Thyroid gland (tissue), 4 donors: Measurements from ENCODE around the gene METTL15. TPM values are rescaled to one million over a fixed set of nuclear protein-coding genes. Genes with fewer than 3 reads are reported as not detected.

Experiments used
- DNase-seq, 2 donors: peaks; one replicate each; pipeline ENCODE4 v3.0.0-alpha.2; 2019
- H3K27ac ChIP-seq, 3 donors: fragments of 200-600 bp; sonication (generic); 1 replicate in 2 of 3; 2 replicates in 1 of 3; pipeline ENCODE4 v1.5.1; 2016 to 2019; ENCODE audit warnings: mild to moderate bottlenecking in 1 of 3, moderate library complexity in 1 of 3
- H3K27me3 ChIP-seq: fragments of 200-600 bp; sonication (generic); one replicate; pipeline ENCODE4 v1.5.1; 2019
- H3K36me3 ChIP-seq, 2 donors: fragments of 200-600 bp; sonication (generic); one replicate each; pipeline ENCODE4 v1.5.1; 2016 to 2019
- H3K4me1 ChIP-seq, 2 donors: fragments of 200-600 bp; sonication (generic); one replicate each; pipeline ENCODE4 v1.5.1; 2017 to 2019
- H3K4me3 ChIP-seq, 3 donors: fragments of 200-600 bp; sonication (generic); replicated peaks in 1 of 3; 1 replicate in 2 of 3; 2 replicates in 1 of 3; pipeline ENCODE4 v1.5.1; 2016; ENCODE audit warnings: mild to moderate bottlenecking in 1 of 3
- H3K9me3 ChIP-seq: fragments of 200-600 bp; sonication (generic); one replicate; pipeline ENCODE4 v1.5.1; 2017
- CTCF ChIP-seq, 6 experiments: fragments of 200-600 bp in 3 of 6; fragments of 450-650 bp in 3 of 6; sonication (generic) in 3 of 6; IDR thresholded peaks; one replicate each; pipeline ENCODE4 v1.5.1; 2016 to 2019; ENCODE audit warnings: antibody characterized with exemption in 6 of 6, mild to moderate bottlenecking in 2 of 6, inconsistent platforms in 1 of 6, moderate library complexity in 1 of 6
- POLR2A ChIP-seq, 2 donors: fragments of 450-650 bp; IDR thresholded peaks; one replicate each; pipeline ENCODE4 v1.6.1; 2017; ENCODE audit warnings: antibody characterized with exemption in 2 of 2, mild to moderate bottlenecking in 2 of 2, moderate library complexity in 1 of 2
- WGBS, 2 donors: methylation state at CpG; one replicate each; pipeline ENCODE4 v1.1.5; 2017; 5-methylcytosine and 5-hydroxymethylcytosine counted together
- intact Hi-C: fragments of 100-400 bp; cut with DNase I; formaldehyde crosslinking; loops from one replicate; pipeline ENCODE4 v1.15.1; 2023
- total RNA-seq, 4 donors: library from RNA; depleted of rRNA; stranded (reverse); fragments of >200 nt; gene quantifications; one replicate each; pipeline ENCODE4 v1.2.3, GENCODE V29; 2016

Gene METTL15
- total RNA-seq, 4 donors from 2014 or later = 13.3 to 40.2 (median 23.4) TPM

- intact Hi-C loops = no loop called here
- Histone ChIP-seq H3K36me3 (no peaks in the 10 kb centered on the region), H3K4me3 (no peak overlapping the region), H3K9me3 (no peaks in the 10 kb centered on the region), H3K4me1 (no peaks in the 10 kb centered on the region), H3K27me3 (no peaks in the 10 kb centered on the region), H3K27ac (no peak overlapping the region)
- TF ChIP-seq CTCF (IDR thresholded peaks at IDR 0.05) = no peak
- no peak for TF ChIP-seq POLR2A (IDR thresholded peaks at IDR 0.05)
- 96 to 98% methylated on average over 5 of the region's 5 CpGs for WGBS, 2 donors
- DNase-seq = no peak
These were observed 31.7 kb downstream of the METTL15 start for GRCh38 chr11:28139841-28140415.

GRCh38 chr11:28140689-28141455, 32.7 kb downstream of the METTL15 start:
- no peak overlapping the region for H3K4me3 ChIP-seq
- TF ChIP-seq CTCF (IDR thresholded peaks at IDR 0.05) = no peak
- no peak for TF ChIP-seq POLR2A (IDR thresholded peaks at IDR 0.05)
- no peak for DNase-seq
- no peaks in the 10 kb centered on the region for H3K36me3 ChIP-seq
- WGBS, 2 donors = 97 to 100% methylated on average over 9 of the region's 9 CpGs
- intact Hi-C loops = no loop called here
- no peak overlapping the region for H3K27ac ChIP-seq
- no peaks in the 10 kb centered on the region for H3K9me3 ChIP-seq
- peaks cover 0 to 3% of the 10 kb centered on the region in 2 donors for H3K4me1 ChIP-seq
- H3K27me3 ChIP-seq = no peaks in the 10 kb centered on the region

GRCh38 chr11:28142724-28143123, 34.5 kb downstream of the METTL15 start:
- intact Hi-C loops = no loop called here
- H3K27ac ChIP-seq = no peak overlapping the region
- H3K4me3 ChIP-seq = no peak overlapping the region
- 88 to 95% methylated on average over 1 of the region's 1 CpG for WGBS, 2 donors
- DNase-seq = no peak
- H3K4me1 ChIP-seq = peaks cover 0 to 3% of the 10 kb centered on the region in 2 donors
- no peaks in the 10 kb centered on the region for H3K27me3 ChIP-seq
- no peaks in the 10 kb centered on the region for H3K9me3 ChIP-seq
- no peaks in the 10 kb centered on the region for H3K36me3 ChIP-seq
- no peak for TF ChIP-seq POLR2A (IDR thresholded peaks at IDR 0.05)
- no peak for TF ChIP-seq CTCF (IDR thresholded peaks at IDR 0.05)

- intact Hi-C loops = no loop called here
- peaks cover 0 to 3% of the 10 kb centered on the region in 2 donors for H3K4me1 ChIP-seq
- TF ChIP-seq CTCF (IDR thresholded peaks at IDR 0.05) = no peak
- no peak overlapping the region for H3K4me3 ChIP-seq
- H3K9me3 ChIP-seq = no peaks in the 10 kb centered on the region
- WGBS, 2 donors = 96 to 100% methylated on average over 2 of the region's 2 CpGs
- H3K27me3 ChIP-seq = no peaks in the 10 kb centered on the region
- no peak for DNase-seq
- H3K36me3 ChIP-seq = no peaks in the 10 kb centered on the region
- H3K27ac ChIP-seq = no peak overlapping the region
These were observed 36.6 kb downstream of the METTL15 start for GRCh38 chr11:28144808-28145207.

GRCh38 chr11:28146123-28146751, 38.0 kb downstream of the METTL15 start:
- H3K27me3 ChIP-seq = no peaks in the 10 kb centered on the region
- intact Hi-C loops = no loop called here
- 74 to 84% methylated on average over 2 of the region's 2 CpGs for WGBS, 2 donors
- no peaks in the 10 kb centered on the region for H3K36me3 ChIP-seq
- peaks cover 0 to 3% of the 10 kb centered on the region in 2 donors for H3K4me1 ChIP-seq
- no peaks in the 10 kb centered on the region for H3K9me3 ChIP-seq
- no peak overlapping the region for H3K27ac ChIP-seq
- no peak overlapping the region for H3K4me3 ChIP-seq
- TF ChIP-seq CTCF (IDR thresholded peaks at IDR 0.05) (no peak), POLR2A (IDR thresholded peaks at IDR 0.05) (no peak)
- DNase-seq = no peak
